ENCODE measurements around the gene INPP5A.
A peak's percentile ranks its signal among the peaks of the same experiment; 100 is the strongest.

The INPP5A gene

DNA sequence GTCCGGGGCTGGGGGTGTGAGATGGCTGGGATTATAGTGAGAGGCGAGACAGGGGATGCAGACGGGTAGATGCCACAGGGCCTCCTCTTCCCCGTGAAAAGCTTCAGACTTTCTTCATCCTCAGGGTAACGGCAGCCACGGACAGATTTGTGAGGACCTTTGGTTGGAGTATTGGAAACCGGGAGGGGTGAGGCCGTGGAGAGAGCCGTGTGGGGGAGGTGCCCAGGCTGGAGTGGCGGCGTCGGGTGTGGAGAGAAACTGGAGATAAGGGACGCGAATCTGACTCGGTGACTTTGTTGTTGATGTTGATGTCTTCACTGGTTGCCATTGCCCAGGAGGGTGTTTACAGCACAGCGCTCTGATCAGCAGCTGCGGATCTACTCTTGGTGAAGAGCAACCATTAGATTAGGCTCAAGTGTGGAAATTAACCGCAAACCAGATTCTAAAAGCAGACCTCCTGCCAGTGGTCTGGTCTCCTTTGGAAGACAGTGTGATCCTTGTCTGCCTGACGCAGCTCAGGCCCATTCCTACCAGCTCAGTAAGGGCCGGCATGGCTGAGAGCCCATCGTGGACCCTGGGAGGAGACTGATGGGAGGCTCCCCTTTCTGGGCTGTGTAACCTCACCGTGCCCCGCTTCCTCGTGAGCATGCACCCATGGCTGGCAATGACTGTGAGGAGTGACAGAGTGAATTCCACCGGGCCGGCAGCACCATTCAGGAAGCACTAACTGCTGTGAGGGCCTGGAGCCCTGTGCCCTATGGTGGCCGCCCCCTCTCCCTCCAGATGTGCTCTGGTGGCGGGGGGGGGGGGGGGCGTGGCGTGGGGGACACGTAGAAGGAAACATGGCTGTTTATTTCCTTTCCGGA lies 90.3 kb downstream of the INPP5A start:
- peak; percentile 57 for DNase-seq

GRCh38 chr10:132628966-132629900 lies 91.6 kb downstream of the INPP5A start:
- no peak for DNase-seq

DNA sequence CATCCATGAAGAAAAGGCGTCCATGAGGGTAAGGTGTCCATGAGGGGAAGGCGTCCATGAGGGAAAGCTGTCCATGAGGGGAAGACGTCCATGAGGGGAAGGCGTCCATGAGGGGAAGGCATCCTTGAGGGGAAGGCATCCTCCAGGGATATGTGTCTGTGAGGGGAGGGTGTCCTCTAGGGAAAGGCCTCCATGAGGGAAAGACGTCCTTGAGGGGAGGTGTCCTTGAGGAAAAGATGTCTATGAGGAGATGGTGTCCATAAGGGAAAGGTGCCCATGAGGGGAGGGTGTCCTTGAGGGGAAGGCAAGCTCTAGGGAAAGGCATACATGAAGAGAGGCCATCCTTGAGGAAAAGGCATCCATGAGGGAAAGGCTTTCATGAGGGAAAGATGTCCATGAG lies 92.6 kb downstream of the INPP5A start:
- no peak for DNase-seq

DNA sequence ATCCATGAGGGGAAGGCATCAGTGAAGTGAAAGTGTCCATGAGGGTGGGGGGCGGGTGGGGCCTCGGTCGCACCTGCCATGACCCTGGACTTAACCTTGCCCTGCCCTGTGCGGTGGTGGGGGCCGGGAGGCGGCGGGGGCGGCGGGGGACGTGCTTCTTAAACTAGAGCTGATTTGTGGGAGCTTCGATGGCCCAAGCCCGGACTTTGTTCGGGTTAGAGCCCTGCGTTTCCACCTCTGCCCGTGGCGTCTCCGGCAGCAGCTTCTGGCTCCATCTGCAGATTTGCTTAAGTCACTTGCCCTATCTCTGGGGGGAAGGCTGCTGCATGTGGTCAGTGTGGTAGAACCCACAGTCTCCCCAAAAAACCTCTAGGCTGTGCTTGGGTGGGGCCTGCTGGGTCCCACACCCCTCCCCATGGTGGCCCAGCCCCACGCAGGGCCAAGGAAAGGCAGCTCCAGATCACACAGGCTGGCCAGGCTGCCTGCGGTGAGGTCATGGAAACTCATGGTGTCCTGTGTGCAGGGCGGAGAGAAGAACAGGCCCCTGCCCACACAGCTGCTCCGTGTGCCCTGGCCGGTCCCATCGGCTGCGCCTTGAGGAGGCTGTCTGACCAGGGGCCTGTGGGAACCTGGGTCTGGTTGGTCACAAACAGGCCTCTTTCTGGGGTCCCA lies 93.2 kb downstream of the INPP5A start:
- DNase-seq, result no peak

DNA sequence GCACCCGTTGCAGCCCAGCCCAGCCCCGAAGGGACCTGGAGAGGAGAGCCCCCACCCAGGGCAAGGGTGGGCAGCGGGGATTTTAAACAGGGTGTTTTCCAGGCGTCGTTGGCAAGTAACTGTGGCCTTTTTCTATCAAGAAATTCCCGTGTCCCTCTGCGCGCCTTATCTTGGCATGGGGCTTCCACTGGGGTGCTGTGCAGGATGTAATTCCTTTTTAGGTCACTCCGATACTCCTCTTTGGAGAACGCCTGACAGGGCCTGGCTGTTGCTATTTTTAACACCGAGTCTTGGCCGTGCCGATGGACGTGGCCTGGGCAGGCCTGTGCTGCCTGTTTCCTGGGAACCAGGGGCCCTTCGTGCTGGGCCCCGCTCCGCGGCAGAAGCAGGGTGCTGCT lies 93.8 kb downstream of the INPP5A start:
- no peak for DNase-seq

GRCh38 chr10:132632091-132632561 lies 94.5 kb downstream of the INPP5A start:
- no peak for DNase-seq

GRCh38 chr10:132632851-132633684 lies 95.5 kb downstream of the INPP5A start:
- DNase-seq, result no peak

DNA sequence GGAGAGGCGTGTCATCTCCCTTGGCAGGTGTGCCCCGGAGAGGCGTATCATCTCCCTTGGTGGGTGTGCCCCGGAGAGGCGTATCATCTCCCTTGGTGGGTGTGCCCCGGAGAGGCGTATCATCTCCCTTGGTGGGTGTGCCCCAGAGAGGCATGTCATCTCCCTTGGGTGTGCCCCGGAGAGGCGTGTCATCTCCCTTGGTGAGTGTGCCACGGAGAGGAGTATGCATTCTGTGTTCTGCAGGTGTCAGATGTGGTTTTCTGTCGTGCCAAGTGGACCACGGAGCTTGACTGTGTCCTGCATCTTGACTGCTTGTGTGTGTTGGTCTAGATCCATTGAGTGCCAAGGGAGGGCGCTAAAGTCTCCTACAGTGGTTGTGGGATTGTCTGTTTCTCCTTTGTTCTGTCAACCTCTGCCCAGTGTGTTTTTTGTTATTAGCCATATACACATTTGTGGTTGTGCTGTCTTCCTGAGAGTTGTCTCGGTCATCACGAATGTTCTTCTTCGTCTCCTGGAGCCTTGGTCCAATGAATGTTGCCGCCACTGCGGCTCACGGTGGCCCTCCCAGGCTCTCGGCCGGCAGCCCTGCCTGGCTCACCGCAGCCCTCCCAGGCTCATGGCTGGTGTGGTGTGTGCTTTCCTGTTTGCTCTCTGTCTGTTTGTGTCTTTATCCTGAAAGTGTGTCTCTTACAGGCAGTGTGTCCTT lies 96.8 kb downstream of the INPP5A start:
- no peak for DNase-seq

GRCh38 chr10:132634947-132635271 lies 97.3 kb downstream of the INPP5A start:
- no peak for DNase-seq

DNA sequence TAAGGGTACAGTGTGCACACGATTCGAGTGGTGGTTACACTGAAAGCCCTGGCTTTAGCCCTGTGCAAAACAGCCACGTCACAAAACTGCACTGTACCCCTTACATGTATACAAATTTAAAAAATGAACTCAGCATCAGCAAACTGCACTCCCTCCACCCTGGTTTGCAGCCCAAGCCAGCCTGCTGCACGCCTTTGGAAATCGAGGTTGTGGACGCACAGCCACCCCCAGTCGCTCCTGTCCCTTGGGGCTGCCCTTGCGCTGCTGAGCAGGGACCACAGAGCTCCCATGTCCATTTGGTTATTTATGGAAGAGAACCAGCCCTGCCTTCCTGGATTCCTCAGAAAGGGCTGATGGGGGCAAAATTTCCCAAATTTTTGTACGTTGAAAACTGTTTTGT lies 98.8 kb downstream of the INPP5A start:
- DNase-seq, result no peak

GRCh38 chr10:132637477-132638129 lies 100.0 kb downstream of the INPP5A start:
- DNase-seq, result peak; percentile 50

GRCh38 chr10:132638130-132638515 lies 100.5 kb downstream of the INPP5A start:
- DNase-seq, result no peak

- no peak for DNase-seq
Observed at GRCh38 chr10:132639470-132639869, 101.9 kb downstream of the INPP5A start.

DNA sequence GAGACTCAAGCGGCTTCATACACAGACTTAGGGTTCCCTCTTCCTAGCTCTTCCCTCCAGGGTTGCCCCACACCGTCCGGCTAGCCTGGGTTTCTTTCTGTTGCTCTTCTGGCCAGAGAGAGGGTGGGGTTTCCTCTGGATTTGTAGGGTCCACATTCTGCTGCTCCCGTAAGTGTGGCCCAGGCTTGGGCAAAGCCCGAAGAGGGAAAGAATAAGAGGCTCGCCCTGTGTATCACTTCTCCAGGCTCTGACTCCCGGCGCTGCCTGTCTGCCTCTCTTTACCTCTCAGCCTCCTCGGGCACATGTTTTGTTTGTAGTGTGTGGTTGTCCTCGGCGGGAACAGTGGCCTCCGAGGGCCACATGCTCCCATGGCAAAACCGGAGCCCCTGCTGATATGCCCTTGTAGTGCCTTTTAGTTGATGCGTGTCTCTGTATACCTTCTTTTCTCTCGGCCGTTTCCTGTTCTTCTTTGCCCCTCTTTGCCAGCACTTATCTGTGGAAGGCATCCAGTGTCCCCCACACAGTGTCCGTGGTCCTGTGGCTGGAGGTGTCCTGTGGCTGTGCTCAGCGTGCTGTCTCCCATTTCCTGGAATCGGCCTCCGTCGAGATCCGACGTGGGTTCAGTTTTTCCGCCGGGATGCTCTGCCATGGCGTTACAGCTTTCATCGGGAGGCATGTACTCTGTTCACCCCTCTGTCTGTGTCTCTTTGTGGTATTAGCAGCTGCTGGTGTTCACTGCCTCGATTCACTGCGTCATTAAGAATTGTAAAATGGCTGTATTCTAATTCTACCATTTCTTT lies 102.9 kb downstream of the INPP5A start:
- no peak for DNase-seq

- no peak for DNase-seq
Observed at GRCh38 chr10:132641401-132641800, 103.8 kb downstream of the INPP5A start.

DNA sequence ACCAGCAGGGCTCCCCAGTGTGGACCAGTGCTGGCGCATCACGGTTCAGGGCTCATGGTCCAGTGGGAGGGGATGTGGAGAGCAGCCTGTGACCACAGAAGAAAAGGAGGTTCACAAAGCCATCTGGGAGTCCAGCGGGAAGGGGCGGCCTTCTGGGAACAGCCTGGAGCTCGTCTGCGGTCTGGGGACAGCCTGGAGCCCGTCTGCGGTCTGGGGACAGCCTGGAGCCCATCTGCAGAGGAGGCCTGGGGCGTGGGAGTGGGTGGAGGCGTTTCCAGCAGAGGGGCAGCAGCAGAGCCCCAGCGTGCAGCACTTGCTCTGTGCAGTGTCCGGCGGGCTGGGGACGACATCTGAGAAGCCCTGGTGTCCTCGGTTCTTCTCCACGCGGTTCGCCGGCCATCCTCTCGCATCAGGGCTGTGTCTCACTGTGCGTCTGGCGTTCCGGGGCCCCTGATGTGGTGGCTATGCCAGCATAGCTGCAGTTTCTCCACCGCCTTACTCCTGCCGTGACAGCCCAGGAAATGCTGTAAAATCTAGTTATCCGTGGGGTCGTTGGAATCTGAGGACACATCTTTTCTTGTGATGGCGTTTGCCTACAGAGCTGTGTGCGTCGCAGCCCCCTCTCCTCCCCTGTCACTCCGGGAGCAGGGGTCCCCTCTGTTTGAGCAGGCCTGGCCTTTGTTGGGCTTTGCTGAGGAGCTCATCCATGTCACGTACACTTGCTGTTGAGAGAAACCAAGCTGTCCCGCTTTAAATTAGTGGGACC lies 104.6 kb downstream of the INPP5A start:
- no peak for DNase-seq

DNA sequence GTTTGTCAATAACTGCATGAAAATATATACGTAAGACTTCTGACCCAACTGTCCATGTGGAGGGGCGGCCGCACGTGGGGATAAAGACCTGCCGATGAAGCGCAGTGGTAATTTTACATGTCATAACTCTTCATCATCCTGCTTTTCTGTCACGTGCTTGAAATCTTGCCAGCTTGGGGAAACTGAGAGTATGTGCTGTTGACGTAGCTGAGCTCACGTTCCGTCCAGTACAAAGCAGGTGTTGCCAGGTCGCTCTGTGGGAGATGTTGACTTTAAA lies 105.1 kb downstream of the INPP5A start:
- no peak for DNase-seq

GRCh38 chr10:132643709-132644526 lies 106.3 kb downstream of the INPP5A start:
- DNase-seq, result no peak
